Astrocyte (in vitro differentiated cells and primary cell): ENCODE results near the gene DROSHA. TPM values are rescaled to one million over a fixed set of nuclear protein-coding genes. Genes with fewer than 3 reads are reported as not detected.

Source experiments
- DNase-seq: peaks from one replicate; pipeline ENCODE4 v3.0.0-alpha.2; 2010; ENCODE audit warnings: low read depth
- FAIRE-seq: peaks from 2 replicates; lab custom pipeline; 2011; peaks lifted over from hg19 to GRCh38; lab: Jason Lieb, UNC
- H2AFZ ChIP-seq: 2 replicates; pipeline ENCODE4 v1.6.0; 2012; ENCODE audit warnings: low read depth, low read length, inconsistent platforms
- H3K27ac ChIP-seq: 2 replicates; pipeline ENCODE4 v1.5.1; 2011; ENCODE audit warnings: low read depth, low read length, inconsistent platforms
- H3K27me3 ChIP-seq: 2 replicates; pipeline ENCODE4 v1.6.0; 2011; ENCODE audit warnings: low read length, inconsistent platforms; ENCODE audit not compliant: insufficient read depth
- H3K36me3 ChIP-seq: 2 replicates; pipeline ENCODE4 v1.5.1; 2011; ENCODE audit warnings: low read length, inconsistent platforms; ENCODE audit not compliant: insufficient read depth
- H3K4me1 ChIP-seq: 2 replicates; pipeline ENCODE4 v1.5.1; 2011; ENCODE audit warnings: low read length, inconsistent platforms; ENCODE audit not compliant: insufficient read depth
- H3K4me2 ChIP-seq: 2 replicates; pipeline ENCODE4 v1.6.0; 2012; ENCODE audit warnings: low read length, inconsistent platforms
- H3K4me3 ChIP-seq: 2 replicates; pipeline ENCODE4 v1.5.1; 2011; ENCODE audit warnings: low read depth, mild to moderate bottlenecking, low read length, inconsistent platforms; ENCODE audit not compliant: insufficient read depth
- H3K79me2 ChIP-seq: 2 replicates; pipeline ENCODE4 v1.6.0; 2012; ENCODE audit warnings: mild to moderate bottlenecking, low read length, inconsistent platforms; ENCODE audit not compliant: insufficient read depth
- H3K9ac ChIP-seq: 2 replicates; pipeline ENCODE4 v1.6.0; 2012; ENCODE audit warnings: mild to moderate bottlenecking, low read length, inconsistent platforms
- H3K9me3 ChIP-seq: 2 replicates; pipeline ENCODE4 v1.5.1; 2012; ENCODE audit warnings: low read depth, mild to moderate bottlenecking, low read length, inconsistent platforms; ENCODE audit not compliant: insufficient read depth
- H4K20me1 ChIP-seq: 2 replicates; pipeline ENCODE4 v1.6.0; 2012; ENCODE audit warnings: low read length, inconsistent platforms; ENCODE audit not compliant: insufficient read depth
- H3K27ac Mint-ChIP-seq: one replicate; pipeline ENCODE4 v1.8.0; 2021; ENCODE audit warnings: mild to moderate bottlenecking, mixed read lengths; ENCODE audit not compliant: unreplicated experiment
- H3K27me3 Mint-ChIP-seq: one replicate; pipeline ENCODE4 v1.8.0; 2021; ENCODE audit warnings: low read depth, mixed read lengths; ENCODE audit not compliant: unreplicated experiment
- H3K36me3 Mint-ChIP-seq: one replicate; pipeline ENCODE4 v1.8.0; 2021; ENCODE audit warnings: low read depth, mixed read lengths; ENCODE audit not compliant: unreplicated experiment
- H3K4me1 Mint-ChIP-seq: one replicate; pipeline ENCODE4 v1.8.0; 2021; ENCODE audit warnings: low read depth, mixed read lengths; ENCODE audit not compliant: unreplicated experiment
- H3K4me3 Mint-ChIP-seq: one replicate; pipeline ENCODE4 v1.8.0; 2021; ENCODE audit warnings: mild to moderate bottlenecking, moderate library complexity, mixed read lengths; ENCODE audit not compliant: unreplicated experiment
- H3K9me3 Mint-ChIP-seq: one replicate; pipeline ENCODE4 v1.8.0; 2021; ENCODE audit warnings: mild to moderate bottlenecking, mixed read lengths; ENCODE audit not compliant: unreplicated experiment
- CTCF ChIP-seq: IDR thresholded peaks from 2 replicates; pipeline ENCODE4 v1.5.1; 2011; ENCODE audit warnings: low read depth, mild to moderate bottlenecking, inconsistent platforms, low read length, moderate library complexity; ENCODE audit not compliant: insufficient read depth
- EZH2 ChIP-seq: IDR thresholded peaks from 2 replicates; pipeline ENCODE4 v1.6.1; 2012; ENCODE audit warnings: mild to moderate bottlenecking, low read length, inconsistent platforms; ENCODE audit not compliant: insufficient read depth
- total RNA-seq: library from RNA; stranded (reverse); gene quantifications from 2 replicates; pipeline ENCODE4 v1.2.1, GENCODE V29; 2021

The DROSHA gene
- total RNA-seq, 1 donor from 2014 or later, result 50.6 TPM

- Mint-ChIP-seq H3K9me3 (no peaks in the 10 kb centered on the region), H3K4me1 (no peaks in the 10 kb centered on the region), H3K27ac (no peak overlapping the region), H3K27me3 (no peaks in the 10 kb centered on the region), H3K36me3 (peaks cover 6% of the 10 kb centered on the region), H3K4me3 (no peak overlapping the region)
- Histone ChIP-seq H3K36me3 (peaks cover 14% of the 10 kb centered on the region), H3K4me3 (no peak overlapping the region), H4K20me1 (peaks cover 2% of the 10 kb centered on the region), H3K4me2 (no peak overlapping the region), H3K27ac (no peak overlapping the region), H2AFZ (no peak overlapping the region), H3K9me3 (no peaks in the 10 kb centered on the region), H3K27me3 (no peaks in the 10 kb centered on the region), H3K79me2 (peaks cover 2% of the 10 kb centered on the region), H3K4me1 (no peaks in the 10 kb centered on the region), H3K9ac (no peak overlapping the region)
- TF ChIP-seq CTCF (no peak), EZH2 (no peak)
- DNase-seq (no peak), FAIRE-seq (no peak)
These were observed 46.3 kb downstream of the DROSHA start for GRCh38 chr5:31485376-31486207.

GRCh38 chr5:31481531-31482165 lies 50.2 kb downstream of the DROSHA start:
- Mint-ChIP-seq H3K27ac (no peak overlapping the region), H3K4me1 (no peaks in the 10 kb centered on the region), H3K36me3 (peaks cover 2% of the 10 kb centered on the region), H3K4me3 (no peak overlapping the region), H3K9me3 (no peaks in the 10 kb centered on the region), H3K27me3 (no peaks in the 10 kb centered on the region)
- no peaks in the 10 kb centered on the region for H3K9me3 ChIP-seq
- DNase-seq, result no peak
- peaks cover 11% of the 10 kb centered on the region for H3K36me3 ChIP-seq
- H2AFZ ChIP-seq, result no peak overlapping the region
- H4K20me1 ChIP-seq, result no peaks in the 10 kb centered on the region
- H3K79me2 ChIP-seq, result no peaks in the 10 kb centered on the region
- H3K4me3 ChIP-seq, result no peak overlapping the region
- TF ChIP-seq EZH2 (no peak), CTCF (no peak)
- no peak overlapping the region for H3K4me2 ChIP-seq
- H3K27me3 ChIP-seq, result no peaks in the 10 kb centered on the region
- no peak overlapping the region for H3K9ac ChIP-seq
- no peak for FAIRE-seq
- no peaks in the 10 kb centered on the region for H3K4me1 ChIP-seq
- no peak overlapping the region for H3K27ac ChIP-seq
